GM18499 (cell line): Measurements from ENCODE around the gene CTF1.

Experiments used
- ATAC-seq: cut with Tn5 transposase; IDR thresholded peaks from one replicate; pipeline ENCODE4 v1.9.1; 2021; ENCODE audit warnings: moderate number of reproducible peaks; ENCODE audit not compliant: insufficient read depth, unreplicated experiment

Gene CTF1

DNA sequence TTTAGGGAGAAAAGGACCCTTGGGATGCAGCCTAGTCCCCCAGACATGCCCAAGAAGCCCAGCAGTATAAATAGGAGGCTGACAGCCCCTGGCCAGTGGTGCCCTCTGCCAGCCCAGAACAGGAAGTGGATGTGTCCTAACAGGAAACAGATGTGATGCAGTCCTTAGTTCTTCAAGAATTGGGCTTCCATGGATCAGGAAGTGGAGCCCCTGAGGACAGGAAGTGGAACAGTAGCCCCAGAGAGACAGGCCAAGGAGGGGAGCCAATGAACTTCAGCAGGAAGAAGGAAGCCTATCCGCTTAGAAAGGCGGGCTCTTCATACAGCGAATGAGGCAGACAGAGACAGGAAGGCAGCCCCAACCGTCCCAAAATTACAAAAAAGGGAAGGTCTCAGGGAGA, 7.2 kb downstream of the CTF1 start:
- no peak for ATAC-seq

DNA sequence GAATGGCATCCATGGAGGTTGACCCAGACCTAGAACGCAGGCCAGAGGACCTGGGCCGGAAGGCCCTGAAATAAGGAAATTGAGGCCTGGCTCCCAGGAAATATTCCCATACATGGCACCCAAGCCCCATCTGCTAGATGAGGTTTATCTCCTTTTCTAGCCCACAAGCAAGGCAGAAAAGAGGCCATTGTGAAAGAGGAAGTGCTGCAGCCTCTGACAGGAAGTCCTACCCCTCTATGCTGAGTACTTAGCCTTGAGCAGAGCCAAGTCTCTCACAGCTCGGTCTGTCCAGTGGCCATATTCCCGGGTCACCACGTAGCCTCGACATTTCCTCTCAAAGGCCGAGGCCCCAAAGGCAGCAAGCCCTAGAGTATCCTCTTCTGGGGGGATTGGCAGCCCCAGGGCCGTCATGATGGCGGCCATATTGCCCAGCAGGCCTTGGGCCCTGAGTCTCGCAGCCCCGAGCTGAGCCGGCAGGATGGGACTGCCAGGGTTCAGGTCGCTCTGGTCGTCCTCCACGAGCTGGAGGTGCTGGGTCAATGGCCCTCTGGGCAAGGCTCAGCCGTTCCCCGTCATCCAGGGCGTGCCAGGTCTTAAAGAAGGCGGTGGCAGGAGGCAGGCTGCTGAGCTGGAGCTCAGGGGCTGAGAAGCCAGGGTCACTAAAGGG, 7.8 kb downstream of the CTF1 start:
- ATAC-seq, result no peak

DNA sequence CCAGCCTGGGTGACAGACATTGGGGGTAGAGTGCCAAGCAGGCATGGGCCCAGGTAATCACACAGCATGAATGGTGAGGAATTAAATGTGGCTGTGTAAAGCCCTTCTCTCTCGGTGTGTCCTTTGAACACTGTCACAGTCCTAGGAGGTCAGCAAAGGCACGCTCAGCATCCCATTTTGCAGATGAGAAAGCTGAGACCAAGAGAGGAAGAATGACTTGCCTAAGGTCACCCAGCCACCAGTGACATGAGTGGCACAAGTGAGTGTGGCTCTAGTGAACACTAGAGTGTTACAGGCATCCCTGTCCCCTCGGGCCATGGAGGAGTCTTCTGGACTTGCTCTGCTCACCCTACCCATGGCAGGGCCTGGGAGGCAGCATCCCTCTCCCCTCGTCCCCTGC, 10.7 kb downstream of the CTF1 start:
- ATAC-seq, result no peak

DNA sequence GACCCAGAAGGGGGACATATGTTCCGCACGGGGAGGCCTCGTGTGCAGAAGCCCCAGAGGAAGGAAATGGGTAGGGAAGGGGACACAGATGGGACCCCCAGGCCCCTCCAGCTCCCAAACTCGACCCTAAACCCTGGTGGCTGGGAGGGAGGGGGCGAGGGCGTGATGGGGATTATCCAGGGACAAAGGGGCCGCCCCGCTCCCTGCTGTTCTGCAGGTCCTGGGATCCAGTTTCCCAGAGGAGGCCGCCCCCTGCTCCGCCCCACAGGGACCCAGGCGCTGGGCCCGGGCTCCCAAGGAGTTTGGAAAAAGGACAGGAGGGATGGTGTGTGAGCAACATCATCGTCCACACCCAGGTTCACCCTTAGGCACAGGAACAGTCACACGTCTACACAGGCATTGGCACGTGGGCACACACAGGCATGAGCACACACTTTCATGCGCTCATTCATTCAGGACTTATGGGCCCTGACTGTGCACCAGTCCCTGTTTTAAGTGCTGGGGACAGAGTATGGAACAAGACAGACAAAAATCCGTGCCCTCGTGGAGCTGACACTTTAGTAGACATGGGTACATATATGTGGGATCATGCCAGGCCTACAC, 14.1 kb downstream of the CTF1 start:
- ATAC-seq, result no peak

DNA sequence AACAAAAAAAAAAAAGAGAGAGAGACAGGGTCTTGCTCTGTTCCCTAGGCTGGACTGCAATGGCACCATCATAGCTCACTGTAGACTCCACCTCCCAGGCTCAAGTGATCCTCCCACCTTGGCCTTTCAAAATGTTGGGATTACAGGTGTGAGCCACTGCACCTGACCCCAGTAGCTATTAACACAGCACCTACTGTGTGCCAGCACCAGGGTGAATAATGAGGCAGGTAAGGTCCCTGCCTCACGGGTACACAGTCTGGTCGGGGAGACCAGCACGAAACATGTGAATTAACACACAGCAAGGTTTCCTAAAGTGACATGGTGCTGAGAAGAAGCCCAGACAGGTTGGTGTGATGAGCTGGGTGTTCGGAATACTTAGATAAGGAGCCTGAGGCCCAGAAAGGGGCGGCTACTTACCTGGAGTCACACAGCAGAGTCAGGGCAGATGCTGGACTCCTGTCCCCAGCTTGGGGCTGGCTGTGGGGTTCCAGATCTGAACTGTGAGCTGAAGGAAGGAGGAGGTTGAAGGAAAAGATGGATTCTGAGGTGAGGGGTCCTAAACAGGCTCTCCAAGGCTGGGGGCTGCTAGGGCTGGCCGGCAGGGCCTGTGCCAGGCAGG, 16.5 kb downstream of the CTF1 start:
- no peak for ATAC-seq

DNA sequence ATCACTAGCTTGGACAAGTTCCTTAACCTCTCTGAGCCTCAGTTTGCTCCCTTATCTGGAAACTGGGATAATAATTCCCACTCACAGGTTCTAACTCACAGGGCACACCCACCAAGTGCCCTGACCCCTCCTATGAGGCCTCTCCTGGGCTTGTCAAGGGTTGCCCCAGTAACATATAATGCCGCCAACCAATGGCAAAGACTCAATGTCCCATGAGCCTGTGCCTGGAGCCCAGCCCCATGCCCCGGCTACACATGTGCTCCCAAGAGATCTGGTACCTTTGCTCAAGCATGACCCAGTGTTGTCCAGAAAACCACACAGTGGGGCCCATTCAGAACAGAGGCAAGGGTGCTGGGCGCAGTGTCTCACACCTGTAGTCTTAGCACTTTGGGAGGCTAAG, 18.4 kb downstream of the CTF1 start:
- no peak for ATAC-seq

DNA sequence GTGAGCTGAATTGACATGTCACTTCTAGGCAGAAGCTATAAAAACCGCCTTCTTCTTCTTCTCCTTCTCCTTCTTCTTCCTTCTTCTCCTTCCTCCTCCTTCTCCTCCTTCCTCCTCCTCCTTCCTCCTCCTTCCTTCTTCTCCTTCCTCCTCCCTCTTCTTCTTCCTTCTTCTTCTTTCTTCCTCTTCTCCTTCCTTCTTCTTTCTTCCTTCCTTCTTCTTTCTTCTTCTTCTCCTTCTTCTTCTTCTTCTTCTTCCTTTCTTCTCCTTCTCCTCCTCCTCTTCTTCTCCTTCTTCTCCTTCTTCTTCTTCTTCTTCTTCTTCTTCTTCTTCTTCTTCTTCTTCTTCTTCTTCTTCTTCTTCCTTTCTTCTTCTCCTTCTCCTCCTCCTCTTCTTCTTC, 22.2 kb downstream of the CTF1 start:
- no peak for ATAC-seq

DNA sequence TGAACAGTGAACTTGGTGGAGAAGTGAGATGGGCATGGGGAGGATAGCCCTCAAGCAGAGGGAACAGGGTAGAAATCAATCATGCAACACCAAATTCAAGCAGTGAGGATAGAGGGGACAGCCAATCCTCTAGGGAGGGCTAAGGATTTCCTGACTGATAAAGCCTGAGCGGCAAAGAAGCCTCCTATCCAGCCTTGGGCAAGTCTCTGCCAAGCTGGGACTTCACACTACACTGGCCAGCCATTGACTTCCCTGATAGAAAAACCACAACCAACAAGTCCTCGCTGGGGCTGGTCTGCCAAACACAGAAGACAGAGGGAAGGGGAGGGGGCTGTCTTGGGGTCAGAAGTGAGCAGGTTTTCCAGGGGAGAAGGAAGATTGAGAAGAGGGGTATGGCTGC, 24.5 kb downstream of the CTF1 start:
- ATAC-seq, result no peak

DNA sequence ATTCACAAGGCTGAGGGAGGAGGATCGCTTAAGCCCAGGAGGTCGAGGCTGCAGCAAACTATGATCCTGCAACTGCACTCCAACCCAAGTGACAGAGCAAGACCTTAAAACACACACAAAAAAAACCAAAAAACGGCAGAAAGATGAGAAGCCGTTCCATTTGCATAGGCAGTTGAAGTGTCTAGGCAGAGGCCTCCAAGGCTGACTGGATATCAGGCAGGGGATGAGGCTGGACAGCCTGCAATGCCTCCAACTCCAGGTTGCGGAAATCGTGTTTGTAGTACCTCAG, 25.0 kb downstream of the CTF1 start:
- no peak for ATAC-seq

DNA sequence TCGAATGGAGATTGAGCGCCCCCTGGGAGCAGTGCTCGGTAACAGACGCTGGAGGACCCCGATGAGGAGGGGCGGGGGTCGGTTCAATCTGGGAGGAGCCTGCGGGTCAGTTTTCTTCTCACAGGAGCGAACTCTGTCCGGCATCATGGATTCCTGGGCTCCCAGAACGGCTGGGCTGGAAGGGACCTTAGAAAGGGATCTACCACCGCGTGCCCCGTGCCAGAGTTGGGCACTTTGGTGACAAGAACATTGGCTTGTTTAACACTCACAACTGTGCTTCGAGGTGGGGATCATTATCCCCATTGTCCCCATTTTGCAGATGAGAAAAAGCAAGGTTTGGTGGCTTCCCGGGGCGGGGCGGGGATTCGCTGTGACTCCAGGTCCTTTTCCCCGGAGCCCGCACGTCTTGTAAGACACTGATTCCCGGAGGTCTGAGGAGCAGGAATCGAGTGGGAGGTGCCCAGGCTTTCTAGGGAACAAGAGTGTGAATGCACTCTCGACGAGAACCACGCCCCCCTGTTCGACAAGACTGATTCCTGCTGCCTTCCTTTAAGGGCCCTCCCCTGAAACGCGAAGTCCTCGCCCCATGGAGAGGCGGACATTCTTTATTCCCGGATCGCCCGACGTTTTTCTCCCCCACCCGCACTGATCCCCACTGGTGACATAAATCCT, 25.5 kb downstream of the CTF1 start:
- ATAC-seq, result no peak

DNA sequence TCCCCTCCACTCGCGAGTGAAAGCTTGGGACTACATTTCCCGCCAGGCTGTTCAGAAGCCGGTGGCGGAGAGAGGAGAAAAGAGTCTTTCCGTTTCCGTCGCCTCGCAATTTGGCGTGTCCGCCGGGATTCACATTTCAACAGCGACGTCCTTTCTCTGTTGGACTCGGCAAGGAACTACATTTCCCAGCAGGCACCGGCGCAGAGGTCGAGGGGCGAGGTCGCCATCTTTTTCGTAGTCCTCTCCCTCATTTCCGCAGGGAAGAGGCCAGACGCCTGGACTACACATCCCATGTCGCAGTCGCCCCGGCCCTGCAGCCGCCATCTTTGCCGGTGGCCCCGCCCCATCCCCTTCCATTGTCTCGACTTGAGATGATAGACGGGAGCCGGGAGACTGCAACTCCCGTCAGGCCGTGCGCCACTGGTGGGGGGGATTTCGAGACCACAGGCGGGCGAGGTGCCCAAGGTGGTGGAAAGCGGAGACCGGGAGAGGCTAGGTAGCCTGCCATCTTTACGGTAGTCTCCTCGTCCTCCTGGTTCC, 26.1 kb downstream of the CTF1 start:
- peak; percentile 69 for ATAC-seq

DNA sequence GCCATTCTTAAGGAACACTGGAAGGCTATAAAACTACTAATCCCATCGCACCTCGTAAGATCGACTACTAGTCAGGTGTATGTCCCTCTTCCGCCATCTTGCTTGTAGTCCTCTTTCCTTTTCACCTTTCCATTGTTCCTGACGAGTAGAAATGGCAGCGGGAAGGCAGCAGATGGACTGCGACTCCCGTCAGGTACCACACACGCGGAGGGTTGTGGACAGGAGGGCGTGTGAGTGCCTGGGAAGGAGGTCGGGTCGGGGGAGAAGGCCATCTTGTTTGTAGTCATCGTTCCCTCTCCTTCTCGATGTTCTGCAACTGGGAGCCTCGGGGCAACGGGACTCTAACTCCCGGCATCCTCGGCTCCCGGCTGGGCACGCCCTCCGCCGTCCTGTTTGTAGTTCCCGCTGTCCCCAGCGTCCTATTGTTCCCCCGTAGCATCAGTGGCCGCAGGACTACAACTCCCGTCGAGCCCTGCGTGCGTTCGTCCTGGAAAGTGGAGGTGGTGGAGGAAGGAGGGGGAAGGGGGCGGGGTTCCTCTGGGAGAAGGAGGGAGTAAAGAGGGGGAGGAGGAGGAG, 26.6 kb downstream of the CTF1 start:
- peak; percentile 47 for ATAC-seq

DNA sequence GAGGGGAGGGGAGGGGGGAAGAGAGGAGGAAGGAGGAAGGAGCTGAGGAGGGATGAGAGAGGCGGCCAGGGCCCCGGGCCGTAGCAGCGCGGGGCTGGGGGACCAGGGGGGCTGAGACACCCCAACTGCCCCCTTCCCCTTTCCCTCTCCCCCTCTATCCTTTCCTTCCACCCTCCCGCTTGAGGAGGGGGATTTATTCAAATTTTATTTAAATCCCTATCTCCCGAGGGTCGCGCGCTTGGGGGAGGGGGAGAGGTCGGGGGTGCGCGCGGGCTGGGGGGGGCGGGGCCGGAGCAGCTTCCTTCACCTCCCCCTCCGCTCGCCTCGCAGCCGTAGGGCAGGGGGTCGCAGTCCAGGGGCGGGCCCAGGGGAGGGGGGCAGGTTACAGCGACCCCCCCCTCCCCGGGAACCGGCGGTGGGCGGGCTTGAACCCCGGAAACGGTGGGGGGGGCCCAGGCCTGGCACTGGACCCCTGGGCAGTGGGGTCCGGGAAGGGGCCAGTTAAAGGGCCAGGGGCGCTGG, 27.2 kb downstream of the CTF1 start, which contains the start of gene FBXL19:
Gene FBXL19, plus strand, starts transcription at position 19 of the 522 bp plus-strand sequence. CDS start 2,183 bp downstream, outside the sequence.
- ATAC-seq, result no peak

DNA sequence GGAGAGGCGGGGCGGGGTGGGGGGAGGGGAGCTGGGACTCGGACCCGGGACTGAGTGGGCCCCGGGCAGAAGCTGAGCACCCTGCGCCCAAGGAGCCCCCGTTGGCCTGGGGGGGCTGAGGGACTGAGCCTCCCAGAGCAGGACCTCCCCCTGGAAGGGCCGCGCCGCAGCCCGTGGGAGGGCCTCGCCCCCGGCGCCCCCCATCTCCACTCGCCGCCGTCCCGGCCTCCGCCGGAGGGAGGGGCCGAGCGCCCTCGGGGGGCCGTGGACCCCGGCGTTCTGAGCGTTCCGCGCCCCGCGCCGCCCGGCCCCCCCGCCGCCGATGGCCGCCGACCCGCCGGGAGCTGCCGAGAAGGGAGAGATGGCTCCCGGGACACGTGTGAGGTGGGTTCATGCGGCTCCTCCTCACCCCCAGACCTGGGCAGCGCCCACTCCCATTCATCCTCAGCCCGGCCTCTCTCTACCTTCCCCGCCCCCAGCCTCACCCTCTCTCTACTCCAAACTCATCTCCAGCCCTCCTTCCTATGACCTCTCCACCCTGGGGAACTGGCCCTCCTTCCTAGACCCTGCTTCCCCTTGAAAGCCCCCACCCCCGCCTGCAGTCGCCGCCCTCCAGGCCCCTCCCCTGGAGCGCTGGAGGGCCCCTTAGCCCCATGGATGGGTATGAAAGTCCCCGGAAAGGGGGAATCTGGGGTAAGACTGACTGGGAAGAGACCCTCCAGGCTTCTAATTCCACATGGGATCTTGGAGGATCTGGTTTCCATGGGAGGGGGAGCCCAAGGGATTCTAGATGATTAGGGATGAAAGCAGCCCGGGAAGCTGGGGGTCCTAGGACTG, 27.9 kb downstream of the CTF1 start:
- ATAC-seq, result no peak

DNA sequence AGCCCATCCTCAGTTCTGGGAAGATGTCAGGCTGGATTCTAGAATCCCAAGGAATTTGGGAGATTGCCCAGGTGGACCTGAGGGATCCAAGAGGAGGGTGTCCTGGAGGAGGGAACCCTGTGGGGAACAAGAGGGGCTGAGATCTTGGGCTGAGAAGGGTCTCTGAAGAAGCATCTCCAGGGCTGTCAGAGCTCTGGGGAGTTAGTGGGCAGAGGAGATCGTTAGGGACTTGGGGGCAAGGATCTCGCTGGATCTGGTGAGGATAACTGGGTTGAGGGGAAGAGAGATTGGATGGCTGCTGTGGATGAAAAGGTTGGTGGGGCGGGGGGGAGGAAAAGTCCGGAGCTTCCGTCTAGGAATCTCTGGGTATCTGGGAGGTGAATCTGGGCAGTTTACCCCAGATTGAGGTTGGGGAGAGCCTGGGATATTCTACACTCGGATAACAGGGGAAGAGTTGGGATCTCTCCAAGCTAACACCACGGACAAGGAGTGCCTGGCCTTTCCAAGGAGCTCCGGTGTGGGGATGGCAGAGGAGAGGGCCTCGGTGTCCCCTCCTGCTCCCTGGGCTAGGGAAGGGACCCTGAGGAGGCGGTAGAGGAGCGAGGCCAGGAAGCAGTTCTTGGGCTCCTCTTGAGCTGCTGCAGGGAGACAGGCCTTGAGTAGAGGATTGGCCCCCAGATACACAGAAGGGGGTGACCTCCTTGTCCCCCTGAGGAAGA, 28.7 kb downstream of the CTF1 start:
- no peak for ATAC-seq

DNA sequence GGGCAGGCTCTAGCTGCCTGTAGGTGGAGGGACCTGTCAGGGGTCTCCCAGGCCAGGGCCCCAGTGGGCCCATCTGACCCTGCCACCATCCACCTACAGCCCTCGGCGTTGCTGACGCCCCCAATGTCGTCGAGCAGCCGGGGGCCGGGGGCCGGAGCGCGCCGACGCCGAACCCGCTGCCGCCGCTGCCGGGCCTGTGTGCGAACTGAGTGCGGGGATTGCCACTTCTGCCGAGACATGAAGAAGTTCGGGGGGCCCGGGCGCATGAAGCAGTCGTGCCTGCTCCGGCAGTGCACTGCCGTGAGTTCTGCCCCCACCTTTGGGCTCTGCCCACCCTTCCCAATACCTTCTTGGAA, 29.2 kb downstream of the CTF1 start:
- ATAC-seq, result no peak

DNA sequence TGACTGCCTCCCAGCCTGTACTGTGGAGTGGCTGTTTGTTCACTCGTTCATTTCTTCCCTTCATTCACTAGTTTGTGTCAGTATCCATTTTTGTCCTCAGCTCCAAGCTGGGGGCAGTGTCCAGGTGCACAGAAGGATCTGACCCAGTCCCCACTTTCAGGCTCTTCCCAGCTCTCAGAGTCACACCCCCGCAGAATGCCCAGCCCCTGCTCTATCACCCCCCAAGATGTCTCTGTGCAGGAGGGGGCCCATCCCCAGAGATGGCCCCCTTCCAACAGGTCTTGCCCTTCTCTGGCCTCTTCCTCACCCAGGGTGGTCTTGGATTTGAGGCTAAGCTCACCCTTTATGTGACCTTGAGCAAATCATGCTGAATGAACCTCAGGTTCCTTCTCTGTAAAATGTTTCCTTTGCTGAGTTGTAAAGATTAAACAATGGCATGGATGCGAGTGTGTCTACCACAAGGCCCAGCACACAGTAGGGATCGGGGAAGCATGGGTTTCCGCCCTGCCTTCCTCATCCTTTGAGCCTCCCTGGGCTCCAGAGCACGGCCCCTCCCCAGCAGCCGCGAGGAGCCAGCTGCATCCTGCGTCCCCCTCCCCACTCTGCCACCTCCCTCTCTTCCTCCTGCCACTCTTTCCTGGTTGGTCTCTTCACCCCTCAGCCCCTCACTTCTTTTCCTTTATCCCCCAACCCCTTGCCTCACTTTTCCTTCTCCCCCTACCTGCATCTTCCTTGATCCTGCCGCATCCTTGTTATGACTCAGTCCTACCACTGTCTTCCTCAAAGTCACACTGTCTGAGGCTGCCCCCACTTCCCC, 29.8 kb downstream of the CTF1 start:
- no peak for ATAC-seq
